Measurements from ENCODE around the gene GPR148. TPM values are rescaled to one million over a fixed set of nuclear protein-coding genes. Genes with fewer than 3 reads are reported as not detected.
"Not testable (repeated sequence)": the region's sequence is repeated elsewhere in the genome, so short reads cannot be mapped to it uniquely, and the experiment has no call there.

GPR148 gene, protein sequence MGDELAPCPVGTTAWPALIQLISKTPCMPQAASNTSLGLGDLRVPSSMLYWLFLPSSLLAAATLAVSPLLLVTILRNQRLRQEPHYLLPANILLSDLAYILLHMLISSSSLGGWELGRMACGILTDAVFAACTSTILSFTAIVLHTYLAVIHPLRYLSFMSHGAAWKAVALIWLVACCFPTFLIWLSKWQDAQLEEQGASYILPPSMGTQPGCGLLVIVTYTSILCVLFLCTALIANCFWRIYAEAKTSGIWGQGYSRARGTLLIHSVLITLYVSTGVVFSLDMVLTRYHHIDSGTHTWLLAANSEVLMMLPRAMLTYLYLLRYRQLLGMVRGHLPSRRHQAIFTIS
- not detected in 2 replicates for total RNA-seq (2014; rRNA removed; shearing (Covaris generic))
- not detected in 2 replicates for polyA plus RNA-seq (2016; fragmentation: Nextera tagmentation; extraction: Ambion mirVana)

DNA sequence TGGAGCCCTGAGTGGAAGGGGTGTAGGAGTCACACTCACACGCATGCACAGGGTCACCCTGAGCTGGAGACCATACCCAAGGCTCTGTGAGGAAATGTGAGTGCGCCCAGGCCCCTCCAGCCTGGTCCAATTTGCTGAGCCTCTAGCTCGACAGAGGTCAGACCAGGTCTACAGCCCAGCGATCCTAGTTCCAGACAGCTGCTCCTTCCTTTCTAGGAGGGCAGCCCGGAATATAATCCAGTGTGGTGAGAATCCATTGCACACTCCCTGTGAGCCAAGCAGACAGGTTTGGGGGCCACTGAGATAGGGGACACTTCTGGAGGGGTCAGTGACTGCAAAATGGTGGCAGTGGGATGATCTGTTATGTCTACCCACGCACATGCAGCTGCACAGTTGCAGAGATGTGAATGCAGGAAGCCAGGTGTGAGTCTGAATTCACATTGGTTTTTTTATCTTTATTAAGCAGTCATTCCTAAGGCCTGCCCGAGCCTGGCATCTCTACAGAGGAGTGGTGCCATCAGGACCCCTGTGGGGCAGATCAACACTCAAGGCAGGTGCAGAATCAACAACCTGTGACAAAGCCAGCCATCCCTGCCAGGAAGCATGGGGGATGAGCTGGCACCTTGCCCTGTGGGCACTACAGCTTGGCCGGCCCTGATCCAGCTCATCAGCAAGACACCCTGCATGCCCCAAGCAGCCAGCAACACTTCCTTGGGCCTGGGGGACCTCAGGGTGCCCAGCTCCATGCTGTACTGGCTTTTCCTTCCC lies at the start of gene GPR148:
GPR148 (plus strand) TSS at position 522 of the 768 bp plus-strand sequence; CDS start at position 604, 82 bp downstream.
- no peak within 1 kb of the TSS for H3K9ac ChIP-seq
- H3K9me2 ChIP-seq (ENCODE audit: insufficient read depth) = peaks cover 3% of the 10 kb centered on the region; the same call in 1 of the 2 replicates
- no peaks in the 10 kb centered on the region for H3K36me3 ChIP-seq (ENCODE audit: low read depth)
- H4K20me1 ChIP-seq (ENCODE audit: insufficient read depth) = no peaks in the 10 kb centered on the region
- H3K9me3 ChIP-seq (ENCODE audit: low read depth) = no peaks in the 10 kb centered on the region
- DNase-seq = no peak
- peaks cover 8% of the 10 kb centered on the region; the same call in 1 of the 2 replicates for H3K4me1 ChIP-seq (ENCODE audit: insufficient read depth)
- 33 to 41% methylated on average over 8 of the region's 8 CpGs for WGBS, 2 experiments (ENCODE audit: low coverage in 1 of 2, low lambda C conversion rate in 2 of 2, missing lambda C conversion rate in 2 of 2)
- no peaks in the 10 kb centered on the region for H3K79me2 ChIP-seq (ENCODE audit: insufficient read depth)
- peak within 1 kb of the TSS; percentile 93 for H3K4me2 ChIP-seq (ENCODE audit: unreplicated experiment)
- no peak within 1 kb of the TSS for H3K27ac ChIP-seq
- H2AFZ ChIP-seq = peak within 1 kb of the TSS; percentile 93; the same call in 1 of the 2 replicates
- H3F3A ChIP-seq (ENCODE audit: insufficient read depth) = no peaks in the 10 kb centered on the region
- no peak for TF ChIP-seq EZH2 (IDR thresholded peaks at IDR 0.05; ENCODE audit: insufficient read depth, poor library complexity, severe bottlenecking)
- TF ChIP-seq EZH2phosphoT487 (IDR thresholded peaks at IDR 0.05; ENCODE audit: insufficient read depth, low read depth) = no peak
- no peaks in the 10 kb centered on the region; the same call in 1 of the 2 replicates for H3K27me3 ChIP-seq (replicated peaks; ENCODE audit: insufficient read depth)
- H3K4me3 ChIP-seq = 0 out of 2 replicates have a peak within 1 kb of the TSS, but pooled peaks have one; percentile 70
- in situ Hi-C loops (cut with MboI) = no loop called here

DNA sequence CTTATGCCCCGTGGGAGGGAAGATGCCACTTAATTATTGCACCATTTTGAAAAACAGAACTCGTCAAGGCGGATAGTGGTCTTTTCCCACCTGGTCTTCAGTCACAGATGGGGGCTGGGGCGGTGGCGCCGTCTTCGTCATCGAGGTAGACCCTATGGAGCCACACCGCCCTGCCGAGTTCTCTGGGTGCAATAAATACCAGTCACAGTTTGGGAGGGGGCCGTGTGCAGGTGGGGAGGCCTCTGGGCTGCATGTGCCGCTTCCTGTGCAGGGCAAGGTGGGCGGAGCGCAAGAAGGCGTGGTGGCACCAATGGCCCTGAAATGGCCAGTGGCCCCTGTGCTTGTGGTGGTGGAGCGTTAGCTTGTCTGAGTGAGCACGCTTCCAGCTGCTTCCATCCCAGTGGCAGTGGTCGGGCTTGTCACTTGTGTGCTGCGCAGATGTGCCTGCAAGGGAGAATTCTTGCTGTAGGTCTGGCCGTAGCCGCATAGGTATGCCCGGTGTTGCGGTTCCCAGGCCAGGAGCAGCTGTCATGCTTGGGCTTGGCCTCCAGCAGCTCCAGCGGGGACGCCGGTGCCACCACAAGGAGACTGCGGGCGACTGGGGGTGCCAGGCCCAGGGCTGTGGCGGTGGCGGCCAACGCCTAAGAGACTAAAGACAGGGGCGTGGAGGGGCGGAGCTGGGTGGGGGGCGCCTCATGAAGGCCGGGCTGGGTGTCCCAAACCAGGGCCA lies 36.7 kb upstream of the GPR148 start:
- in situ Hi-C loops (cut with MboI) = not testable (repeated sequence)

DNA sequence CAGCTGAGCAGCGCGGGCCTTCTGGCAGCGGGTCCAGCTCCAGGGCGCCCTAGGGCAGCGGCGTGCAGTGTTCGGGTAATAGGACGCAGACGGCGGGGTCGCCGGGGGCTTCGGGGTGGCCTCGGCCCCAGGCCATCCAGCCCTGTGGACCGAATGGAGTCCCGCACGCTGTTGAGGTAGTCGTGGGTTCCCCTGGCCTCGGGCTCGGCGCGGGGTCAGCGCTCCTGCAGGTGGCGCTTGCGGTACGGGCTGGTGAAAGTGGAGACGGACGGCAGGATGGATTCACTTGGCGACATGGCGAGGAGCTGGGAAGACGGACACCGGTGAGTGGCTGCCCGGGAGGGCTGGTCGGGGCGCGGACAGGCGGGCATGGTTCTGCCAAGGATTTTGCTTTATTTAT lies 35.4 kb upstream of the GPR148 start:
- H3K9ac ChIP-seq; H3K36me3 ChIP-seq (ENCODE audit: low read depth); in situ Hi-C loops (cut with MboI); H3K9me3 ChIP-seq (ENCODE audit: low read depth); H2AFZ ChIP-seq; H3F3A ChIP-seq (ENCODE audit: insufficient read depth); H3K4me3 ChIP-seq; H3K4me2 ChIP-seq (ENCODE audit: unreplicated experiment); H3K27ac ChIP-seq; H3K4me1 ChIP-seq (ENCODE audit: insufficient read depth); H4K20me1 ChIP-seq (ENCODE audit: insufficient read depth); H3K79me2 ChIP-seq (ENCODE audit: insufficient read depth); H3K9me2 ChIP-seq (ENCODE audit: insufficient read depth); H3K27me3 ChIP-seq (replicated peaks; ENCODE audit: insufficient read depth): not testable (repeated sequence)
- WGBS, 2 experiments (ENCODE audit: low coverage in 1 of 2, low lambda C conversion rate in 2 of 2, missing lambda C conversion rate in 2 of 2) = 2 to 4% methylated on average over 33 to 37 of the region's 37 CpGs
- peak; percentile 5 for DNase-seq

More for the DNA sequence above, 36.7 kb upstream of the GPR148 start:
- not testable (repeated sequence) for H3F3A ChIP-seq (ENCODE audit: insufficient read depth); H3K9ac ChIP-seq; H3K27me3 ChIP-seq (replicated peaks; ENCODE audit: insufficient read depth); H3K27ac ChIP-seq; H2AFZ ChIP-seq; H3K79me2 ChIP-seq (ENCODE audit: insufficient read depth); H3K9me3 ChIP-seq (ENCODE audit: low read depth); H3K9me2 ChIP-seq (ENCODE audit: insufficient read depth); H4K20me1 ChIP-seq (ENCODE audit: insufficient read depth); H3K36me3 ChIP-seq (ENCODE audit: low read depth); H3K4me2 ChIP-seq (ENCODE audit: unreplicated experiment); H3K4me1 ChIP-seq (ENCODE audit: insufficient read depth); DNase-seq; H3K4me3 ChIP-seq
- 31 to 34% methylated on average over 22 to 24 of the region's 35 CpGs for WGBS, 2 experiments (ENCODE audit: low coverage in 1 of 2, low lambda C conversion rate in 2 of 2, missing lambda C conversion rate in 2 of 2)

DNA sequence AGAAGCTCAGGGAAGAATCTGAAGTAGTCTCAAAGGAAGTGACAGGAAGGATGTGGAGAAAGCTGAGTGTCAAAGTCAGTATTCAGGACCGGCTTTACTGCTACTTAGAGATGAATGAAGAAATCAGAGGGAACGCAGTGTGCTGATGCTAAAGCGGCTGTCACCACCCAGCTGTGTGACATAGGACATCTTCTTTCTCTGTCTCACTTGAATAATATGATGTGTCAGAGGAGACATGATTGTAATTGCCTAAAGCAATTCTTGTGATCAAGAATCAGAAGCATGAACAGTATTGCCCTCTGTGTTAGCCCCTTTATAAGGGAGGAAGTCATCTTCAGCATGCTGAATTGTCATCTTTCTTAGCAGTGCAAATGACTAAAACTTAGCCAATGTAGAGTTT lies 25.6 kb upstream of the GPR148 start:
- H3K27me3 ChIP-seq (replicated peaks; ENCODE audit: insufficient read depth); H3K36me3 ChIP-seq (ENCODE audit: low read depth); H3K9me3 ChIP-seq (ENCODE audit: low read depth); H3K4me1 ChIP-seq (ENCODE audit: insufficient read depth); H4K20me1 ChIP-seq (ENCODE audit: insufficient read depth); H2AFZ ChIP-seq; H3K9ac ChIP-seq; H3K4me3 ChIP-seq; H3K4me2 ChIP-seq (ENCODE audit: unreplicated experiment); H3K27ac ChIP-seq; H3K79me2 ChIP-seq (ENCODE audit: insufficient read depth); DNase-seq; in situ Hi-C loops (cut with MboI); H3K9me2 ChIP-seq (ENCODE audit: insufficient read depth); H3F3A ChIP-seq (ENCODE audit: insufficient read depth): not testable (repeated sequence)
- 40 to 50% methylated on average over 3 of the region's 3 CpGs for WGBS, 2 experiments (ENCODE audit: low coverage in 1 of 2, low lambda C conversion rate in 2 of 2, missing lambda C conversion rate in 2 of 2)

DNA sequence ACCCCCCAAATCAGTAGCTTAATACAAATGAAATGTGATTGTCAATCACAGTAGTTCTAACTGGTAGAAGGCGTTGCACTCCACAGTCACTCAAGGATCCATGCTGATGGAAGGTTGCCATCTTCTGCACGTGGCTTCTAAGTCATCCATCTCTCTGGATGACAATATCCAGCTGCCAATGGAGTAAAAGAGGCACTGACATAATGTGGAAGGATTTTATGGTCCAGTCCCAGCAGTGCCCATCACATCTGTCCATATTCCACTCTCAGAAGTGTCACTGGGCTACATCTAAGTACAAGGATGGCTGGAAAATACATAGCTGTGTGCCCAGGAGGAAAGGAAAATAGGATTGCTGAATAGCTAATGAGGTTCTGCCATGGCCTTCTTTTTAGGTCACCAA lies 14.1 kb upstream of the GPR148 start:
- H3K4me3 ChIP-seq; H3K9me2 ChIP-seq (ENCODE audit: insufficient read depth); H3K4me2 ChIP-seq (ENCODE audit: unreplicated experiment); H2AFZ ChIP-seq; H3K27me3 ChIP-seq (replicated peaks; ENCODE audit: insufficient read depth); H3K9me3 ChIP-seq (ENCODE audit: low read depth); H3K4me1 ChIP-seq (ENCODE audit: insufficient read depth); H4K20me1 ChIP-seq (ENCODE audit: insufficient read depth); H3K79me2 ChIP-seq (ENCODE audit: insufficient read depth); in situ Hi-C loops (cut with MboI); H3K36me3 ChIP-seq (ENCODE audit: low read depth); H3K9ac ChIP-seq; H3F3A ChIP-seq (ENCODE audit: insufficient read depth); H3K27ac ChIP-seq; DNase-seq: not testable (repeated sequence)
- no CpG with 5 or more reads among the region's 2 CpGs for WGBS, 2 experiments (ENCODE audit: low coverage in 1 of 2, low lambda C conversion rate in 2 of 2, missing lambda C conversion rate in 2 of 2)

All from GM23248 (cell line).